ENCODE results near the gene FPR2.
"Not testable (repeated sequence)": the region's sequence is repeated elsewhere in the genome, so short reads cannot be mapped to it uniquely, and the experiment has no call there.

Gene FPR2

GRCh38 chr19:51784109-51784785 is 23.3 kb downstream of the FPR2 start:
- DNase-seq (ENCODE audit: low read depth), result no peak

- DNase-seq (ENCODE audit: low read depth), result no peak
Measured at GRCh38 chr19:51784922-51785690, 24.1 kb downstream of the FPR2 start.

- DNase-seq (ENCODE audit: low read depth), result no peak
Measured at GRCh38 chr19:51786646-51787494, 25.9 kb downstream of the FPR2 start.

GRCh38 chr19:51788029-51788428 is 27.0 kb downstream of the FPR2 start:
- DNase-seq (ENCODE audit: low read depth), result no peak

GRCh38 chr19:51789061-51789795 is 28.2 kb downstream of the FPR2 start:
- no peak for DNase-seq (ENCODE audit: low read depth)

GRCh38 chr19:51792932-51793331 is 32.0 kb downstream of the FPR2 start:
- no peak for DNase-seq (ENCODE audit: low read depth)

- no peak for DNase-seq (ENCODE audit: low read depth)
Measured at GRCh38 chr19:51793994-51794393, 33.0 kb downstream of the FPR2 start.

- DNase-seq (ENCODE audit: low read depth), result no peak
Measured at GRCh38 chr19:51794885-51795490, 34.0 kb downstream of the FPR2 start, which contains the start of gene FPR3. Gene FPR3 (plus strand): TSS chr19:51795157. CDS start chr19:51823749, 28,592 bp downstream.

GRCh38 chr19:51796195-51796679 is 35.3 kb downstream of the FPR2 start:
- no peak for DNase-seq (ENCODE audit: low read depth)

GRCh38 chr19:51797480-51797879 is 36.5 kb downstream of the FPR2 start:
- DNase-seq (ENCODE audit: low read depth), result no peak

- DNase-seq (ENCODE audit: low read depth), result no peak
Measured at GRCh38 chr19:51798062-51798461, 37.1 kb downstream of the FPR2 start.

GRCh38 chr19:51799034-51799773 is 38.2 kb downstream of the FPR2 start:
- DNase-seq (ENCODE audit: low read depth), result no peak

- no peak for DNase-seq (ENCODE audit: low read depth)
Measured at GRCh38 chr19:51799774-51800472, 38.9 kb downstream of the FPR2 start.

GRCh38 chr19:51800473-51801244 is 39.7 kb downstream of the FPR2 start:
- DNase-seq (ENCODE audit: low read depth), result no peak

- DNase-seq (ENCODE audit: low read depth), result no peak
Measured at GRCh38 chr19:51802775-51803174, 41.8 kb downstream of the FPR2 start.

- no peak for DNase-seq (ENCODE audit: low read depth)
Measured at GRCh38 chr19:51803519-51803918, 42.5 kb downstream of the FPR2 start.

GRCh38 chr19:51803967-51804366 is 43.0 kb downstream of the FPR2 start:
- no peak for DNase-seq (ENCODE audit: low read depth)

GRCh38 chr19:51804789-51805188 is 43.8 kb downstream of the FPR2 start:
- not testable (repeated sequence) for DNase-seq (ENCODE audit: low read depth)

GRCh38 chr19:51805396-51805795 is 44.4 kb downstream of the FPR2 start:
- not testable (repeated sequence) for DNase-seq (ENCODE audit: low read depth)
